ENCODE measurements around the gene SNX3. TPM values are rescaled to one million over a fixed set of nuclear protein-coding genes. Genes with fewer than 3 reads are reported as not detected.

SNX3 gene
- total RNA-seq, 1 experiment from 2014 or later: 235 TPM

DNA sequence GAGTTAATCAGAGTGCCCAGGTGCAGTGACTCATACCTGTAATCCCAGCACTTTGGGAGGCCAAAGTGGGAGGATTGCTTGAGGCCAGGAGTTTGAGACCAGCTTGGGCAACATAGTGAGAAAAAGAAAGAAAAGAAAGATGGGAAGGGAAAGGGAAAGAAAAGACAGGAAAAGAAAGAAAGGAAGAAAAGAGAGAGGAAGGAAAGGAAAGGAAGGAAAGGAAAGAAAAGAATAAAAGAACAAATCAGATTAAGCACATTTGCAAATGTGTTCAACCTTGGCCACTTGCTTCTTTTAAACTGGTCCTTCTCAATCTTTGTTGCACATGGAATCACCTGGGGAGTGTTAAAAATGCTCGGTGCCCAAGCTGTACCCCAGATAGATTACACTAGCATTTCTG, 67.0 kb downstream of the SNX3 start:
- Histone ChIP-seq H3K36me3 (no peaks in the 10 kb centered on the region), H3K4me3 (no peak overlapping the region)

DNA sequence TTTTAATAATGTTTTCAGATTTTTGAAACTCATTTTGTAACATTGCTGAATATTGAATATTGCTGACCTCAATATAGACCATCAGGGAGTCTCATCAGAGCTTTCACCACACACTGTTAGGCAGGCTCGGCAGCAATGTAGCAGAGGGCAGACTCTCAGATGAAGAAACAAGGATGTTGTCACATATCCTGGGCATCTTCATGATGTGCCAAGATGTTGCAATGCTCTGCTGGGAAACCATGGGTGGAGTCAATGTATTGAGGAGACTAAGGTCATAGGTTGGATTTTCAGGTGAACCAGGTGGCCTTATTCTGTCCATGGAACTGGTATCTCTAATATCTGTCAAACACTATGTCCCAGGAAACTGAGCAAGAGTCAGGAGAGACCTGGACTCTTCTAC, 67.7 kb downstream of the SNX3 start:
- H3K4me3 ChIP-seq: no peak overlapping the region
- no peaks in the 10 kb centered on the region for H3K36me3 ChIP-seq
- no peak for DNase-seq
- H3K9me3 ChIP-seq: no peaks in the 10 kb centered on the region
- H3K27me3 ChIP-seq: no peaks in the 10 kb centered on the region

More for the DNA sequence above, 67.0 kb downstream of the SNX3 start:
- no peak for DNase-seq
- Histone ChIP-seq H3K9me3 (no peaks in the 10 kb centered on the region), H3K27me3 (no peaks in the 10 kb centered on the region)

DNA sequence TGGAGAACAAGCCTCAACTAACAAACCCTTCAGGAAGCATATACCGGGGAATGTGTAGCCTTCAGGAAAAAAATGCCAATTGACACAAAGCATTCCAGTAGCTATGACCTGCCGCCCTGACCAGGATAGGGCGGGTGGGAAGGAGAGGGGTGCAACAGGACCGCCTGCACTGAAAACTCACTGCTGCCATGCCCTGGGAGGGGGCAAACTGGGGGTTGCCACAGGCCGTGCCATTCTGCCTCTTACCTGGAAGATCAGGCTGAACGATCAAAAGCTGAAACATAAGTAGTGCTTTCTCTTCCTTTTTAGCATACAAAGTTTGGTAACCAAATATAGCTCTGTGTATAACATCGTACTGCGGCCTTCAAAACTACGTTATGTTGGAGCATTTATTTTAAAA, 73.3 kb downstream of the SNX3 start:
- no peaks in the 10 kb centered on the region; the same call in 1 of the 2 replicates for H3K27me3 ChIP-seq
- no peak overlapping the region for H3K4me3 ChIP-seq
- no peak for DNase-seq
- no peaks in the 10 kb centered on the region for H3K36me3 ChIP-seq
- H3K9me3 ChIP-seq: no peaks in the 10 kb centered on the region

DNA sequence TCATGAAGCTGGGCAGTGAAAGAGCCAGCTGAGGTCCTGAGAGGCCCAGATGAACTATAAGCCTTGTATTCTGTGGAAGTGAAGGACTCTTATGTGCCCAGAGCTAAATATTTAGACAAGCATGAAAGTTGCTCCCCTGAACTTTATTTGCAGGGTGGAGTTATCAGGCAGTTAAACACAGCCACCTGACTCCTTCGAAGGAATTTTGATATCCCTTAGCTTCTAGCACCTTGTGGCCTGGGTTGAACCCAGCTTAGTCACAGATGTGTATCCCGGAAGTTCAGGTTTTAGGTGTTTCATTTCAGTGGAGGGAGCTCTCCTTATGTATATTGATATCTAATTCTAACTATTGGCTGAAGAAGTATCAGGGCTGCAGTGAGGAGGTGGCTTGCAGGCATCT, 74.6 kb downstream of the SNX3 start:
- Histone ChIP-seq H3K4me3 (no peak overlapping the region), H3K9me3 (no peaks in the 10 kb centered on the region), H3K27me3 (no peaks in the 10 kb centered on the region; the same call in 1 of the 2 replicates), H3K36me3 (no peaks in the 10 kb centered on the region)
- no peak for DNase-seq

DNA sequence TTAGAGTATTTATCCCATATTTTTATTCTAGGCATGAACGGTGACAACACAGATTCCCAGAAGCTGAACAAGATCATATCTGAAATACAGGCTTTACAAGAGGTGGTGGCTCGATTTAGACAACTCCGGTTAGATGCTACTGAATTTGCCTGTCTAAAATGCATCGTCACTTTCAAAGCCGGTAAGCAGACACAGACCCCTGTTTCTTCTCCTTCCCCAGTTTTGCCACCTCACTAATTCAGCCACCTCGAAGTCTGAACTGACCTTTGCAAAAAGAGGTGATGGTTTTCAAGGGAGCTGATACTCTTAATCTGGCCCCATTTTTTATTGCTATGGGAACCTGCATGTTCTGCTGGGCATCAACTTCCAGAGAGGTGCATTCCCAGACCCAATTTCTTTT, 80.1 kb downstream of the SNX3 start:
- H3K9me3 ChIP-seq: no peaks in the 10 kb centered on the region
- H3K27me3 ChIP-seq: no peaks in the 10 kb centered on the region; the same call in 1 of the 2 replicates
- no peaks in the 10 kb centered on the region for H3K36me3 ChIP-seq
- H3K4me3 ChIP-seq: no peak overlapping the region
- DNase-seq: no peak

DNA sequence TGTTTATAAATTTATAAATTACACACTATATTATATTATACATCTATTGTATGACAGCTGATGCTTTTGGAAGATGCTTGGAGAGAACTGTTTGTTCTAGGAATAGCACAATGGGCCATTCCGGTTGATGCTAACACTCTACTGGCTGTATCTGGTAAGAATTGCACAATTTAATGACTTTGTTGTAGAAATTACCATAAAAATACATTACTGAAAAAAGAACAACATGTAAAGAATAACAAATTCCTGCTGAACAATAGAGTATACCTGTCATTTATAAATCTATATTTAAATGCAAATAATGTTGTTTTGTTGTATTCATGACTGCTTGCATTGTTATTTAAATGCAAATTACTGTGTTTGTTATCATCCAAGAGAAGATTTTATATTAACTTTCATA, 80.6 kb downstream of the SNX3 start:
- DNase-seq: no peak
- no peaks in the 10 kb centered on the region for H3K36me3 ChIP-seq
- no peaks in the 10 kb centered on the region for H3K27me3 ChIP-seq
- H3K4me3 ChIP-seq: no peak overlapping the region
- H3K9me3 ChIP-seq: no peaks in the 10 kb centered on the region

DNA sequence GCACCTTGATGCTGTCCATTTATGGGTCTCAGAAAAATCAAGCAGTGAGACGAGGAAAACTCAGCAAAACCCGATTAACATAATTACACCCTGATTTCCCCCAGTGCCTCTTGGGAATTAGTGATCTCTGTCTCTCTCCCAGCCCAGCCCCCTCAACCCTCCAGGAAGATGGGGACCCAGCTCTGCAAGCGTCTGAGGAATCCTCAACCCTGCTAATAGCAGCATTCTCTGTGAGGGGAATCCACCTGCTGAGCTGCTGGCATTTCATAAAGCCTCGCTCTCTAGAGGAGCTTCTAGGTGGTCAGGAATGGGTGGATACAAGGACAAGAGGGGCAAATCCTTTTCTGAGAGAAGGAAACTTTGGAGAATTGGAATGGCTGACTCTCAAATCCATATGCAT, 81.1 kb downstream of the SNX3 start:
- DNase-seq: no peak
- no peak overlapping the region for H3K4me3 ChIP-seq
- no peaks in the 10 kb centered on the region for H3K9me3 ChIP-seq
- no peaks in the 10 kb centered on the region for H3K36me3 ChIP-seq
- H3K27me3 ChIP-seq: no peaks in the 10 kb centered on the region

DNA sequence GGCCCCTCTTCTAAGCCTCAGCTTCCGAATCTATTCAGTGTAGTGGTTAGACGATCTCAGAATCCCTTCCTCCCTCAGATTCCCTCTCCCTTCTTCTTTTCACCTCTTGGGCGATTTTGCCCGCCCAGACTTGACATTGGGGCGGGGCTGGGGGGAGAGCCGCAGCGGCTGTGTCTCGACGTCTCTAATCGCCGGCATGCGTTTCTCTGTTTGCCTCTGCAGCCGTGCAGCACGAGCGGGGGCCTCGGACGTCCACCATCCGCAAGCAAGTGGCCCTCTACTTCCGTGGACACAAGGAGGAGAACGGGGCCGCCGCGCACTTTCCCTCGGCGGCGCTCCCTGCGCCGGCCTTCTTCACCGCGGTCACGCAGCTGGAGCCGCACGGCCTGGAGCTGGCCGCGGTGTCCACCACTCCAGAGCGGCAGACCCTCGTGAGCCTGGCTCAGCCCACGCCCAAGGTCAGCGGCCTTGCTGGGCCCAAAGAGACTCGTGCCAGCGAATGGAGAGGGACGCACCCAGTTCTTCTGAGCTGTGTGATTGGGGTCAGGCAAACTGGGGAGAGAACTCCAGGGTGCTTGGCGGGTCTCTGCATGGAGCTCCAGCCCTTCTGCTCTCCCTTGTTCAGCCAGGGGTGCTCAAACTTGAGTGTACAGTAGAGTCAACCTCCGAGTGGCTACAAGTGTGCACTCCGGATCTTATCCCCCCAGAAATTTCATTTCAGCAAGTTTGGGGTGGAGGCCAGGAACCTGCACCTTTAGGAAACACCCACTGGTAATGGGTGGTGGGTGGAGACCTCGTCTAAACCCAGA, 84.4 kb downstream of the SNX3 start:
- DNase-seq: no peak

DNA sequence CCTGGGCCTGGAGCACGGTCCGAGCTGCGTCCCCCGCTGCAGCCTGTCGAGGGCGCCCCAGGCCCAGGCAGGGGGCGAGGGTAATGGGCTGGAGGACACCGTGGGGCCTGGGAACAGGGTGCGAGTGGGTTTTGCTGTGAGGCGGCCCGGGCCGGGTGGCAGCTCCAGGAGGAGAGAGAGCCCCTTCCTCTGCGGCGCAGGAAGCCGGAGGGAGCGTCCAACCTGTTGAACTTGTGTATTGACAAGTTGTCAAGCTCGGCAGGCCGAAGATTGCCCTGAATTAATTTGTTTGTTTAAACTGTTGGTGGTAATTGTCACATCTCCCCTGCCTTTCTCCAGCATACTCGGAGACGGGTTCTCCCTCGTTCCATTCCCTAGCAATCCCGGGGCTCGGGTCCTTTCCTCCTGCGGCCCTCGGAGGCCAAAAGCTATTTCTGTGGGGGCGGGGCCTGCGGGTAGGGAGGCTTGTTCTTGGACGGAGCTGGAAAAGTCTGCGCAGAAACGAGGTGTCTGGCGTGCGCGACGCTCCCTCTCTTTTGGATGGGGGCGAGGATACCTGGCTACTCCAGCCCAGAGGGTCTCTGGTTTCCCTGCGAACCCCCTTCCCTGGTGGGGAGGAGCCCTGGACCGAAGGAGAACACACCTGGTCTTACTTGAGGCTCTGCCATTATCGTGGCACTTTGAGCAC, 85.1 kb downstream of the SNX3 start:
- no peak for DNase-seq
- Histone ChIP-seq H3K27me3 (no peaks in the 10 kb centered on the region), H3K9me3 (no peaks in the 10 kb centered on the region)

More for the DNA sequence above, 84.4 kb downstream of the SNX3 start:
- Histone ChIP-seq H3K9me3 (no peaks in the 10 kb centered on the region), H3K36me3 (no peaks in the 10 kb centered on the region), H3K27me3 (no peaks in the 10 kb centered on the region), H3K4me3 (no peak overlapping the region)

DNA sequence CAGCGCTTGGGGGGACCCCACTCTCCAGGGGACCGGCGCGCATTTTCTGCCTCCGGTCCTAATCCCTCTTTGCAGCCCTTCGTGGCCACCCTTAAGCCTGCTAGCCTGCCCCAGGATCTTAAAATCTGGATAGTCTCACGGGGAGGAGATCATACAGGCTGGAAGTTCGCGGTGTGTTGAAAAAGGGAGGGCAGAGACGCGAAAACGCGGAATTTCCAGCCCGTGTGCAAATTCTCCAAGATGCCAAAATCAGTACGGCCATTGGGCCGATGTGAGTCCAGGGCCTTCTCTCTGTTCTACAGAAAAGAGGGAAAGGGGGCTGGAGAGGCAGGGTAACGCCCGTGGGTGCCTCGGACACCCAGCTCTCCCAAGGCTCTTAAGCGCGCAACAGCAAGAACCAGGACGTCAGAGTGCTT, 85.7 kb downstream of the SNX3 start:
- no peaks in the 10 kb centered on the region for H3K36me3 ChIP-seq
- DNase-seq: no peak
- no peaks in the 10 kb centered on the region for H3K27me3 ChIP-seq
- no peaks in the 10 kb centered on the region for H3K9me3 ChIP-seq
- no peak overlapping the region for H3K4me3 ChIP-seq

More for the DNA sequence above, 85.1 kb downstream of the SNX3 start:
- Histone ChIP-seq H3K36me3 (no peaks in the 10 kb centered on the region), H3K4me3 (no peak overlapping the region)

DNA sequence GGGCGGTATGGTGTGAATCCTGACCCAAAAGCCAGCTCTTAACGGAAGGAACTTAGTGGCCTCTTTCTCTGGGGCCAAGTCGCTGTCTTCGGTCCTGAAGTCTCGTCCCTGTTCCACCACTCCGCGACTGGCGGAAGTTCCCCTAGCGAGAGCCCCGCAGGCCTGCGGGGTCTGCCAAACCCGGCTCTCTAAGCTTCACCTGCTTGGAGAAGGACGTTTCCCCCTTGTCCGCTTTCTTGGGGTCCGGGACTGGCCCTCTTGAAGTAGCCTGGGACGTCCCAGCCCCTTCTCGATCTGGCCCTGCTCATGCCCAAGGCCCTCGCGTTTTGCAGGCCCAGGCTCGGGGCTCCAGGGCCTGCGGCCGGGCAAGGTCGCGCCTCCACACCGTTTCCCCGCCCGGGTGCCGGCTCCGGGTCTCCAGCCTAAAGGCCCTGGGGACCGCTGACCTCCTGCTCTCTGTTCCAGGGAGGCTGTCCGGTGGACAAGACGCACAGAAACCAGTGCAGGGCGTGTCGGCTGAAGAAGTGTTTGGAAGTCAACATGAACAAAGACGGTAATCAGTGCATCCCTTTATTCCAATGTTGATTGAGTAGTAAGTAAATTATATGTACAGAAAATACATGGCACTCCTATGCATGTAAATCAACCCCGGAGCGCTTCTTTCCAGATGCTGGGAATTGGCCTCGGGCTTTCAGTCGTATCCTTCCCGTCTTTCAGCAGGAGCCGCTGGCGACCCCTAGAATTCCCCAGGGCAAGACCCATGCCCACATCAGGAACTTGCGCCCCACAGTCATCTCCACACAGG, 86.3 kb downstream of the SNX3 start:
- Histone ChIP-seq H3K36me3 (no peaks in the 10 kb centered on the region), H3K27me3 (no peaks in the 10 kb centered on the region), H3K9me3 (no peaks in the 10 kb centered on the region), H3K4me3 (no peak overlapping the region)
- DNase-seq: no peak

DNA sequence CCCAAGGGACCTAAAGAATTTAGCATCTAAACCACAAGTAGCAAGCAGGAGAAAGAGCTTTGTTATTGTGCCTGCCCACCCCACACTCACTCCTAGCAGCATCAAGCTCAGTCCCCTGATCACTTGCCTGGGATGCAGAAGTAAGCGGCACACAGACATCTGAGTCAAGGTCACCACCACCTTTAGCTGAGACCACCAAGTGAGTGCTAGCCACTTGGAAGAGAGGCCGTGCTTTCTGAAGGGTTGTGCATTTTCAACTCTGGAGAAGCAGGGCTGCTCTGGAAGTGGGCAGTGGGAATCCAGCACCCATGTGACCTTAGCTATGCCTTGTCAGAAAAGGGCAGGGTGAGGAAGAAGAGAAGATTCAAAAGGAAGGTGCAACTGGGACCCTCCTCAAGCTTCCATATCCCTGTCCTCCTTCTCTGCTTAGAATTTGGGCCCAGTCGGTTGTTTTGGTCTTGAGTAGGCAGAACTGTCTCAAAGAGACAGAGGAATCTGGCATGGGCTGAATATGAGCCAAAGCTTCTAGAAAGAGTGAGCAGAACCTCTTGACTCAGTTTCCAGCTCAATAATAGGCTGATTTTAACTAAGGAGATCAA, 88.8 kb downstream of the SNX3 start:
- DNase-seq: no peak
- Histone ChIP-seq H3K36me3 (no peaks in the 10 kb centered on the region), H3K9me3 (no peaks in the 10 kb centered on the region), H3K27me3 (no peaks in the 10 kb centered on the region), H3K4me3 (no peak overlapping the region)

DNA sequence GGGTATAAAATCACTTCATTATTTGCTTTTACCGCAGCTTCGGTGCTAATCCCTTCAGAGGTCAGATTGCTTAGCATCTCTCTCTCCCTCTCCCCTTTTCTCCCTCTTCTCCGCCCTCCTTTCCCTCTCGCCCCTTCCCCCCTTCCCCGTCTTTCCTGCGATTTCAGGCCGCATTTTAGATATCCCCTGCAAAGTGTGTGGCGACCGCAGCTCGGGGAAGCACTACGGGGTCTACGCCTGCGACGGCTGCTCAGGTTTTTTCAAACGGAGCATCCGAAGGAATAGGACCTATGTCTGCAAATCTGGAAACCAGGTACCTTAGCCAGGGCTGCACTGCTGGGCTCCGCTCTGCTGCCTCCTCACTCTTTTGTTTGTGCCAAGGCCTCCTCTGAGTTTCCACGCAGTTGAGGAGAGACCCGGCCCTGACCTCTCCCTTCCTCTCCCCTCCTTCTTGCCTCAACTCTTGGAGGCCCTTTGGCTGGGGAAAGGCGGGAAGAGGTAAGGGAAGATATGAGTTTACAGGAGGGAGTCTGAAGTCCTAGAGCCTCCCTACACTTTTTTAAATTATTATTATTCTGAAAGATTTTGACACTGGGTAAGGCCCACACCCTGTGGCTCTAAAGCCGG, 89.4 kb downstream of the SNX3 start:
- Histone ChIP-seq H3K36me3 (no peaks in the 10 kb centered on the region), H3K4me3 (no peak overlapping the region), H3K27me3 (no peaks in the 10 kb centered on the region), H3K9me3 (no peaks in the 10 kb centered on the region)
- no peak for DNase-seq

DNA sequence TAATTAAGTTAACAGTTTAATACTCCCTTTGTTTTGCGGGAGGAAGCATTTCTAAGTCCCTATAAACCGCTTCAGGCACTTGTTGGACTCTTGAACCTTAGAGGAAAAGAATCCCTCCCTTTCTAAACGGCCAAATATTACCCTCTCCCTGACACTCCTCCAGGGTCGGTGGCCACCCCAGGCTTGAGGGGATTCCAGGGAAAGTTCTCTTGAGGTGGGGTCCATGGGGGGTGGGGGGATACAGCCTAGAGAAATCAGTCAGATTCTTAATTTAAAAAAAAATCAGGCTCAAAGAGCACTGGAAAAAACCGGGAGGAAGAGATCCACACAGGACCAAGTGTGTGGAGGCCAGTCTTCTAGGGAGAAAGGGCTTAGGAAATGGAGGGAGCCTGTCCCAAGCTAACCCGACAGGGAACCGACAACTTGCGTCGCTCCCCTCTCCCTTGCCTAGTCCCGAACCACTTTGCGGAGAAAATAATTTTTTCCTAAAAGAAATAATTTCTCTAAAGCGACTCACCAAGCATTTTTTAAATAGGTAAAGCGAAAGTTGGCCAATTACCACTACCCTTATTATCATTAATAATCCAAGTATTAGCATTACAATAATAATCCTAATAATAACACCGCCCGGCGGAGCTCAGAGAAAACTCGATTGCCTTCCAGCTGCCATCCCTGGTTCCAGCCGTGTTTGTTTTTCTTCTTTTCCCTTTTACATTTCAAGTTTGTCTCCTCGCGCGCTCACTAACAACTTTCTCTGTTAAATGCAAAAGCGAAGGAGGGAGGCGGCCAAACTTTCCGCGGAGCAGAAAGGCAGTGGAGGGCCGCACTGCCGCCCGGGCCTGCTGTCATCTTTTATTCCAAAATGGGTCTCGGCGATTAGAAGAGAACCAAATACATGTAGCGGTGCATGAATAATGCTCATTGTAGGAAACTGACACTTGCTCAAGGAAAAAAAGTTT, 90.2 kb downstream of the SNX3 start:
- Histone ChIP-seq H3K4me3 (no peak overlapping the region), H3K9me3 (no peaks in the 10 kb centered on the region), H3K27me3 (peaks cover 6% of the 10 kb centered on the region), H3K36me3 (no peaks in the 10 kb centered on the region)
- DNase-seq: no peak

DNA sequence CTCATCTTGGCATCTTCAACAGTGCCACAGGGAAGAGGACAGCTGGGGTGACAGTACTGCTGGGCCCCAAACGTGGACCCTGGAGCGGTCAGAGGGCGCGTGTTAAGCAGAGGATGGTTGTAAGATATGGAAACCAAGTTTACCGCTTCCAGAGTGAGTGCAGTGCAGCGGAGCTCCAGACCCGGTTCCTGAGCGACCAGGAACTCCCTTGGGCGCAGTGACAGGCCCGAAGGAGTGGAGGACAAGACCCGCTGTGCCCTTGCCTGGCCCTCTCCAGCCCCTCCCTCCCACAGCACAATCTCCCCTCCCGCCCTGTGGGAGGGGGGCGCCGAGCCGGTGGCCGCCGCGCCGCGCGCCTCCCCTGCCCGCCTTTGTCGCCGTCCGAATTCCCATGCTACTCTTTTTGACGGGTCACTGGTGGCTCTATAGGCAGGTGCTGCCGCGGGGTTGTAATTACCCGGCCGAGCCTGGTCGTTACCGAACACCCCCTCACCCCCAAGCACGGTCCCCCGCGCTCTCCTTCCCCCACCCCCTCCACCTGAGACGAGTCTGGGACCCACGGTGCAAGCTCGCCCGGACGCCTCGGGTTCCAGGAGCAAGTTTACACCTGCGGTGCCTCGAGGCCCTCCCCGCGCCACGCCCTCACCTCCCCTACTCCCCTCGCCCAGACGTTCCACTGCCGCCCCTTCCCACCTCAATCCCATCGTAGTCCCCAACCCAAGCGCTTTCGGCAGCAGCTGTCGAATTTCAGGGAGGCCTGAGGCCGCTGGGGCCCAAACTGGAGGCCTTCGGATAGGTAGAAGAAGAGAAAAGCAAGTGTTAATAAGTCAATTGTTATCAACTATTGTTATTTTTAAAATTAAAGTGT, 91.1 kb downstream of the SNX3 start:
- Histone ChIP-seq H3K4me3 (no peak overlapping the region), H3K9me3 (no peaks in the 10 kb centered on the region), H3K36me3 (no peaks in the 10 kb centered on the region), H3K27me3 (peaks cover 15% of the 10 kb centered on the region)
- DNase-seq: no peak
